Common myeloid progenitor, CD34-positive (primary cell): Measurements from ENCODE around the gene TXK.

ENCODE experiments used
- CTCF ChIA-PET: fragments of 350-600 bp; sonication (Branson Sonifier 250); formaldehyde crosslinking; loops from one replicate; lab custom pipeline; 2021; ENCODE audit warnings: antibody characterized with exemption; lab: Charles Lee
- POLR2A ChIA-PET: fragments of 350-600 bp; sonication (Branson Sonifier 250); formaldehyde crosslinking; loops from one replicate; lab custom pipeline; 2021; ENCODE audit warnings: antibody characterized with exemption; lab: Charles Lee
- DNase-seq, 3 donors: peaks; one replicate each; pipeline versions ENCODE4 v3.0.0 to v3.0.0-alpha.2; 2013
- H3K27ac ChIP-seq, 2 experiments: 1 replicate in 1 of 2; 2 replicates in 1 of 2; pipeline ENCODE4 v1.7.0; 2013; ENCODE audit warnings: inconsistent platforms in 2 of 2, low read length in 2 of 2, mild to moderate bottlenecking in 2 of 2, low read depth in 1 of 2, moderate library complexity in 1 of 2; ENCODE audit not compliant: severe bottlenecking in 2 of 2, insufficient read depth in 1 of 2, poor library complexity in 1 of 2
- H3K27me3 ChIP-seq, 5 experiments: replicated peaks in 2 of 5; 1 replicate in 3 of 5; 2 replicates in 2 of 5; pipeline versions ENCODE4 v1.6.1 to v1.7.0; 2013; ENCODE audit warnings: low read length in 4 of 5, mild to moderate bottlenecking in 2 of 5, moderate library complexity in 2 of 5, inconsistent platforms in 1 of 5; ENCODE audit not compliant: insufficient read depth in 5 of 5, control insufficient read depth in 4 of 5
- H3K36me3 ChIP-seq, 4 experiments: 1 replicate in 2 of 4; 2 replicates in 2 of 4; pipeline versions ENCODE4 v1.6.1 to v1.7.0; 2013; ENCODE audit warnings: low read length in 3 of 4, control low read depth in 1 of 4, mild to moderate bottlenecking in 1 of 4; ENCODE audit not compliant: control insufficient read depth in 4 of 4, insufficient read depth in 4 of 4
- H3K4me1 ChIP-seq, 4 experiments: 1 replicate in 3 of 4; 2 replicates in 1 of 4; pipeline versions ENCODE4 v1.6.1 to v1.7.1; 2013; ENCODE audit warnings: low read length in 3 of 4, mild to moderate bottlenecking in 3 of 4, control low read depth in 1 of 4, inconsistent platforms in 1 of 4, moderate library complexity in 1 of 4; ENCODE audit not compliant: control insufficient read depth in 4 of 4, insufficient read depth in 4 of 4; ENCODE audit errors: control extremely low read depth in 1 of 4
- H3K4me3 ChIP-seq, 7 experiments: 1 replicate in 4 of 7; 2 replicates in 3 of 7; pipeline versions ENCODE4 v1.5.1 to v1.7.0; 2013; ENCODE audit warnings: mild to moderate bottlenecking in 7 of 7, low read length in 6 of 7, moderate library complexity in 6 of 7, inconsistent platforms in 2 of 7, low read depth in 2 of 7, control low read depth in 1 of 7; ENCODE audit not compliant: insufficient read depth in 4 of 7, control insufficient read depth in 1 of 7; ENCODE audit errors: extremely low read depth in 1 of 7
- H3K9me3 ChIP-seq, 5 experiments: 1 replicate in 4 of 5; 2 replicates in 1 of 5; pipeline versions ENCODE4 v1.6.1 to v1.7.1; 2013; ENCODE audit warnings: low read length in 4 of 5, mild to moderate bottlenecking in 2 of 5, inconsistent platforms in 1 of 5, low read depth in 1 of 5, moderate library complexity in 1 of 5; ENCODE audit not compliant: control insufficient read depth in 4 of 5, insufficient read depth in 2 of 5; ENCODE audit errors: control extremely low read depth in 1 of 5
- WGBS: methylation state at CpG from one replicate; pipeline ENCODE4 v1.1.5; 2013; ENCODE audit not compliant: insufficient coverage; 5-methylcytosine and 5-hydroxymethylcytosine counted together

TXK gene

DNA sequence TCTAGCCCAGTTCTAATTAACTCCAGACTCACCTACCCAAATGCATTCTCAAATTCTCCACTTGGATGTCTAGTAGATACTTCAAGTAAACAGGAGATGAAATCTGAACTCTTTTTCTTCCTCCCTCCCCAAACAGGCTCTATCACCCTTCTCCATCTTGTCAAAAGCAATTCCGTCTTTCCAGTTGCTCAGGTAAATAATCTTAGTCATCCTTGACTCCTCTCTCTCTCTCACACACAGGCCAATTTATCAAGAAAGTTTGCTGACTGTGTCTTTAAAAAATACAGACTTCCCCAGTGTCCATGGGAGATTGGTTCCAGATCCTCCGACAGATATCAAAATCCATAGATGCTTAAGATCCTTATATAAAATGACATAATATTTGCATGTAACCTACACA, 12.9 kb downstream of the TXK start:
- CTCF ChIA-PET, result interaction anchor here (1.3 kb wide), 1 partner anchor 8 kb away, joined by 3 read pairs; no protein-coding TSS in a partner anchor
- no peak for DNase-seq
- Histone ChIP-seq H3K36me3 (peaks cover 0 to 2% (median 0%) of the 10 kb centered on the region in 4 experiments), H3K27ac (no peak overlapping the region), H3K4me1 (no peaks in the 10 kb centered on the region), H3K4me3 (no peak overlapping the region), H3K9me3 (no peaks in the 10 kb centered on the region), H3K27me3 (no peaks in the 10 kb centered on the region)
- POLR2A ChIA-PET, result no interaction called here
- WGBS, result 100% methylated on average over 1 of the region's 2 CpGs

DNA sequence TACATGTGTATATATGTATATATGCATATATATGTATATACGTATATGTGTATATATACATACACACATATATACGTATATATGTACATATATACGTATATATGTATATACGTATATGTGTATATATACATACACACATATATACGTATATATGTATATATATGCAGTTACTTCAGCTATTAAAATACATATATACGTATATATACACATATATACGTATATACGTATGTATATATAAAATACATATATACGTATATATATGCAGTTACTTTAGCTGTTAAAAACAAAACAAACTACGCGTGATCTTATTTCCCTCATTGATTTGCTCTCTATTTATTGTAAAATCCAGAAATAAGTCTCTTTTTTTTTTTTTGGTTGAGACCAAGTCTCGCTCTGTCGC, 13.9 kb downstream of the TXK start:
- DNase-seq, result no peak
- Histone ChIP-seq H3K9me3 (no peaks in the 10 kb centered on the region), H3K4me3 (no peak overlapping the region), H3K4me1 (no peaks in the 10 kb centered on the region), H3K36me3 (peaks cover 0 to 2% (median 0%) of the 10 kb centered on the region in 4 experiments), H3K27me3 (no peaks in the 10 kb centered on the region), H3K27ac (no peak overlapping the region)
- ChIA-PET CTCF (interaction anchor here (0.6 to 1.5 kb wide), 4 partner anchors 10 to 394 kb away, joined by 3 to 4 read pairs (median 3); no protein-coding TSS in a partner anchor), POLR2A (no interaction called here)
- no CpG with 5 or more reads among the region's 13 CpGs for WGBS

DNA sequence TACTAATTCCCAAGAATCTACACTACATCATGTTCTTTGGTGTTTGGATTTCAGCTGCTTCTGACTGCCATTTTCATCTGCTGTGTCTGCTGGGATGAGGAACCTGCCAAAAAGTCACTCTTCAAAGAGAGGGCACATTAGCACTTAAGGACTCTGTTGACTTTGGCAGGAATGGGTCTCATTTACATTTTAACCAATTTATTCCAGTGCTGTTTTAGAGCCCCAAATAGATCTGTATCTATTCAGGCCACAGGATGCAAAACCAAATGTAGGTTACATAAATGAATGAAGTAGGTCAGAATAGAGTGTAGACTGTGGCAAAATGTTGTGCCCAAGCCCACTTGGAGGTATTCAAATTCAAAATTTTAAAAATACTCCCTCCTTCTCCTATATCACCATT, 14.4 kb downstream of the TXK start:
- Histone ChIP-seq H3K27ac (no peak overlapping the region), H3K4me3 (no peak overlapping the region), H3K9me3 (no peaks in the 10 kb centered on the region), H3K36me3 (peaks cover 0 to 2% (median 0%) of the 10 kb centered on the region in 4 experiments), H3K4me1 (no peaks in the 10 kb centered on the region), H3K27me3 (no peaks in the 10 kb centered on the region)
- ChIA-PET CTCF (interaction anchor here (0.6 to 1.5 kb wide), 3 partner anchors 10 to 394 kb away, joined by 3 to 4 read pairs (median 3); no protein-coding TSS in a partner anchor), POLR2A (no interaction called here)
- DNase-seq, result no peak

DNA sequence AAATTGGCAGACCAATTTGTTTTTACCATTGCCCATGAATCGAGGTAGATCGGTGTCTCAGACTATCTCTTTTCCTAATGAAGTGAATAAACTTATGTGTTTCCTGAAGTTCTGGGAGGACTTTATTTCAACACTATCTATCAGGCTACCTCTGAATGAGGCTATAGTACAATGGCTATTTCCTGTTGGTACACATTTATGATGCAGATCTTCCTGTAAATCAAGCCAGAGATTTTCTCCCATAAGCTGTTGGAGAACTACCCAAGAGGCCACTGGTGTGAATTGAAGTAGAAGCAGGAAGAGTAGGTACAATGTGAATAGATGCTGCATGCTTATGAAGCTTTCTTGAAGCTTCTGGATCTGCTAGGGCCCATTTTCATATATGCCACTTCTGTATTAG, 16.0 kb downstream of the TXK start:
- POLR2A ChIA-PET, result no interaction called here
- no CpG with 5 or more reads among the region's 2 CpGs for WGBS

DNA sequence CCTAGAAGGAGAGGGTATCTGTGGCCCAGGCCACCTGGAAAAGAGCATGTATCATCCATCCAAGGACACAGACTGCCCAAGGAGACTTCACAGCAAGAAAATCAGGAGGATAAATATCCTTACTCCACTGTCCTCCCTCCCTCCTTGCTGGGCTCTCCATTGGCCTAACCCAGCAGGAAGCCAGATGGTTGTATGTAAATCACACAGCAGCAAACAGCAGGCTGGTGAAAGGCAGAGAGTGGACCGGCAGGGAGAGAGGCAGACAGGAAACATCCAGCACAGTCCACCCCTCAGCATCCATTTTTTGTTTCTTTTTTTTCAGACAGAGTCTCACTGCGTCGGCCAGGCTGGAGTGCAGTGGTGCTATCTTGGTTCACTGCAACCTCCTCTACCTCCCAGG, 17.5 kb downstream of the TXK start:
- H3K27ac ChIP-seq, result no peak overlapping the region
- CTCF ChIA-PET, result interaction anchor here (2.2 kb wide), 1 partner anchor 11 kb away, joined by 9 read pairs; no protein-coding TSS in a partner anchor

More for the DNA sequence above, 16.0 kb downstream of the TXK start:
- H3K4me1 ChIP-seq, result no peaks in the 10 kb centered on the region
- no peak overlapping the region for H3K4me3 ChIP-seq
- no peak for DNase-seq
- H3K27ac ChIP-seq, result no peak overlapping the region
- H3K36me3 ChIP-seq, result peaks cover 0 to 2% (median 0%) of the 10 kb centered on the region in 4 experiments
- CTCF ChIA-PET, result interaction anchor here (1.0 to 2.2 kb wide), 5 partner anchors 9 to 21 kb away, joined by 3 to 9 read pairs (median 3); no protein-coding TSS in a partner anchor
- no peaks in the 10 kb centered on the region for H3K9me3 ChIP-seq
- H3K27me3 ChIP-seq, result no peaks in the 10 kb centered on the region

DNA sequence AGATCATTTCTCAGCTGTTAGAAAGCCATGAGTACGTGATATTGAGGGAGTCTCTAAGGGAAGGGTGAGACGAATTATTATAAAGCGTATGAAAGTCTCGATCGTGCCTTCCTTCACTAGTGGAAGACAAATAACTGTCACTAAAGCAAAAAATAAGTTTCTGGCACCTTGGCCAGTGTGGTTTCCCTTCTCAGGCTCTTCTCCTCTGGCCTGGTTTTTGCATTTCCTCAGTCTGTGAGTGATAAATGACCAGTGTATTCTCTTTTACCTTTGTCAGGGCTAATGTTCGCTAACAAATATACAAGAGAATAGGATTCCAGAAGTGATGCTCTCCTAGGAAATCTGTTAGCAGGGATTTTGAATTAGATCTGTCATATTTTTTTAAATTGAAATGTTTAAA, 19.6 kb downstream of the TXK start:
- H3K27me3 ChIP-seq, result no peaks in the 10 kb centered on the region
- ChIA-PET CTCF (interaction anchor here (1.2 to 1.5 kb wide), 3 partner anchors 15 to 113 kb away, joined by 3 to 4 read pairs (median 3); no protein-coding TSS in a partner anchor), POLR2A (no interaction called here)
- H3K9me3 ChIP-seq, result no peaks in the 10 kb centered on the region
- no peak overlapping the region for H3K4me3 ChIP-seq
- peaks cover 0 to 2% (median under 1%) of the 10 kb centered on the region in 4 experiments for H3K36me3 ChIP-seq
- H3K4me1 ChIP-seq, result no peaks in the 10 kb centered on the region
- 89% methylated on average over 6 of the region's 6 CpGs for WGBS
- H3K27ac ChIP-seq, result no peak overlapping the region
- no peak for DNase-seq

More for the DNA sequence above, 17.5 kb downstream of the TXK start:
- no peaks in the 10 kb centered on the region for H3K9me3 ChIP-seq
- POLR2A ChIA-PET, result no interaction called here
- no peaks in the 10 kb centered on the region for H3K27me3 ChIP-seq
- H3K4me3 ChIP-seq, result no peak overlapping the region
- WGBS, result 75% methylated on average over 2 of the region's 3 CpGs
- DNase-seq, result no peak
- H3K4me1 ChIP-seq, result no peaks in the 10 kb centered on the region
- H3K36me3 ChIP-seq, result peaks cover 0 to 2% (median under 1%) of the 10 kb centered on the region in 4 experiments

DNA sequence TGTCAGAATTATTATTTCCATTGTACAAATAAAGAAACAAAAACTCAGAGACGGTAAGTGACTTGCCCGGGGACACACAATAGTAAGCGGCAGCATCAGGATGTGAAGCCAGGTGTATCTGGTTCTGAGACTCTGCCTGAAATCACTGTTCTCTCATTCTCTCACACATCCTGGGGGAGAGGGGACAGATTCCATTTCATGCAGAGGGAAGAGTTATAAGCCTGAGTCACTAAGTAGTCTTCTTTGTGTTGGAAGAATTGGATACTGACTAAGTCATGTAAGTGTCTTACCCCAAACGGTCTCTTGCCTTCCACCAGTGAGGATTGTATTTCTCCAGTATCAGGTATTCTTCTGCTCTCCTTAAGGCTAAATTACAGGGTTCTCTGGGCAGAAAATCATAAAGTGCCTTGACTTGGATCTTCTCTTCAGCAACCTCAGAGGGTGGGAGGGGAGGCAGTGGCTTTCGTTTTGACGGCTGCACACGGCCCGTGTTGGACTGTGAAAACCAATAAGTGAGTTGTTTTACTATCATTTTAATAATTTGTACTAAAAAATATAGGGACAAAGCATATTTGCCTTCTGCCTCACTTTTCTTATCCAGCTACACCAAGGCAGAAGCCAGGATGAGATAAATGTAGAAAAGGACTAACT, 21.9 kb downstream of the TXK start:
- POLR2A ChIA-PET, result no interaction called here

More for the DNA sequence above, 21.9 kb downstream of the TXK start:
- Histone ChIP-seq H3K4me1 (no peaks in the 10 kb centered on the region), H3K36me3 (peaks cover 0 to 2% (median under 1%) of the 10 kb centered on the region in 4 experiments), H3K4me3 (no peak overlapping the region), H3K9me3 (no peaks in the 10 kb centered on the region), H3K27ac (no peak overlapping the region), H3K27me3 (no peaks in the 10 kb centered on the region)
- 97% methylated on average over 3 of the region's 8 CpGs for WGBS
- CTCF ChIA-PET, result no interaction called here
- DNase-seq, result no peak
